Measurements from ENCODE around the gene DAAM2. TPM values are rescaled to one million over a fixed set of nuclear protein-coding genes. Genes with fewer than 3 reads are reported as not detected.

DAAM2 gene
- total and polyA plus RNA-seq, 9 of the 15 experiments (the other 6 are each of a cell fraction or from before 2014, with no cell fraction given) = 0.01 to 0.07 TPM; not detected in 7

GRCh38 chr6:39800034-39801032, 8.2 kb downstream of the DAAM2 start:
- no peaks in the 10 kb centered on the region for H3K79me2 ChIP-seq (ENCODE audit: control insufficient read depth, insufficient read depth, low read length)
- no peaks in the 10 kb centered on the region; the same call in 1 of the 2 replicates for H4K20me1 ChIP-seq (replicated peaks; ENCODE audit: control insufficient read depth, insufficient read depth, low read length)
- ATAC-seq (no peak), FAIRE-seq (no peak), DNase-seq (ENCODE audit: extremely low read depth in 1 of 4, low spot score in 3 of 4) (no peak)
- ChIA-PET CTCF (ENCODE audit: low intra/inter-chr PET ratio) (no interaction called here), POLR2A (interaction anchor here (0.6 kb wide), 2 partner anchors 8 to 25 kb away, joined by 3 read pairs; no protein-coding TSS in a partner anchor)
- no peaks in the 10 kb centered on the region for H3K9me1 ChIP-seq (ENCODE audit: control insufficient read depth, insufficient read depth, low read length)
- peaks cover 3 to 29% of the 10 kb centered on the region in 2 experiments; a peak in 2 of 5 replicates for H3K27me3 ChIP-seq (ENCODE audit: control insufficient read depth in 2 of 2, insufficient read depth in 2 of 2, low read length in 2 of 2)
- intact Hi-C loops (cut with micrococcal nuclease) (no loop called here), in situ Hi-C loops (cut with MboI) (no loop called here)
- WGBS (ENCODE audit: insufficient coverage, low coverage, missing lambda C conversion rate) = 2% methylated on average over 10 of the region's 10 CpGs
- BruUV-seq (replicated peaks) = no TSS peak
- H3K4me2 ChIP-seq (ENCODE audit: insufficient read depth, low read length) = no peak overlapping the region
- no peak overlapping the region for H3K4me3 ChIP-seq
- H3K36me3 ChIP-seq (ENCODE audit: control insufficient read depth, insufficient read depth, low read length) = no peaks in the 10 kb centered on the region
- no peaks in the 10 kb centered on the region for H3K4me1 ChIP-seq (replicated peaks in 1 of 2; ENCODE audit: control insufficient read depth in 2 of 2, insufficient read depth in 2 of 2, low read length in 2 of 2)
- H3K9ac ChIP-seq (ENCODE audit: insufficient read depth in 1 of 2, low read depth in 2 of 2, low read length in 2 of 2) = no peak overlapping the region
- no peaks in the 10 kb centered on the region for H3K9me3 ChIP-seq (replicated peaks; ENCODE audit: control insufficient read depth, insufficient read depth, low read depth, low read length)
- no peak overlapping the region for H3K27ac ChIP-seq (ENCODE audit: extremely low read depth, low read depth, low read length)
- H2AFZ ChIP-seq (ENCODE audit: low read depth, low read length) = no peak overlapping the region
- no peak for TF ChIP-seq DIDO1 (tag; IDR thresholded peaks at IDR 0.05; ENCODE audit: low read depth)
- no peak for TF ChIP-seq SETDB1 (IDR thresholded peaks at IDR 0.05; ENCODE audit: low read length)
- TF ChIP-seq NELFE (IDR thresholded peaks at IDR 0.05; ENCODE audit: insufficient read depth, insufficient read length) = no peak
- no peak for TF ChIP-seq NR2C2 (CRISPR knock-in tag; IDR thresholded peaks at IDR 0.05)
- TF ChIP-seq NR2C2 (tag; IDR thresholded peaks at IDR 0.05) = no peak
- TF ChIP-seq THRA (IDR thresholded peaks at IDR 0.05) = no peak
- TF ChIP-seq FOXJ3 (CRISPR knock-in tag; IDR thresholded peaks at IDR 0.05) = no peak
- TF ChIP-seq EWSR1 (IDR thresholded peaks at IDR 0.05; ENCODE audit: borderline replicate concordance, low read depth, partially characterized antibody) = no peak
- TF ChIP-seq COPS2 (conservative IDR thresholded peaks at IDR 0.05) = no peak
- no peak for TF ChIP-seq NCOA2 (IDR thresholded peaks at IDR 0.05; ENCODE audit: partially characterized antibody in 2 of 2)
- no peak for TF ChIP-seq NFATC3 (IDR thresholded peaks at IDR 0.05)
- no peak for TF ChIP-seq ZC3H11A (IDR thresholded peaks at IDR 0.05; ENCODE audit: low read depth, low read length)
- TF ChIP-seq, protein P1, sequence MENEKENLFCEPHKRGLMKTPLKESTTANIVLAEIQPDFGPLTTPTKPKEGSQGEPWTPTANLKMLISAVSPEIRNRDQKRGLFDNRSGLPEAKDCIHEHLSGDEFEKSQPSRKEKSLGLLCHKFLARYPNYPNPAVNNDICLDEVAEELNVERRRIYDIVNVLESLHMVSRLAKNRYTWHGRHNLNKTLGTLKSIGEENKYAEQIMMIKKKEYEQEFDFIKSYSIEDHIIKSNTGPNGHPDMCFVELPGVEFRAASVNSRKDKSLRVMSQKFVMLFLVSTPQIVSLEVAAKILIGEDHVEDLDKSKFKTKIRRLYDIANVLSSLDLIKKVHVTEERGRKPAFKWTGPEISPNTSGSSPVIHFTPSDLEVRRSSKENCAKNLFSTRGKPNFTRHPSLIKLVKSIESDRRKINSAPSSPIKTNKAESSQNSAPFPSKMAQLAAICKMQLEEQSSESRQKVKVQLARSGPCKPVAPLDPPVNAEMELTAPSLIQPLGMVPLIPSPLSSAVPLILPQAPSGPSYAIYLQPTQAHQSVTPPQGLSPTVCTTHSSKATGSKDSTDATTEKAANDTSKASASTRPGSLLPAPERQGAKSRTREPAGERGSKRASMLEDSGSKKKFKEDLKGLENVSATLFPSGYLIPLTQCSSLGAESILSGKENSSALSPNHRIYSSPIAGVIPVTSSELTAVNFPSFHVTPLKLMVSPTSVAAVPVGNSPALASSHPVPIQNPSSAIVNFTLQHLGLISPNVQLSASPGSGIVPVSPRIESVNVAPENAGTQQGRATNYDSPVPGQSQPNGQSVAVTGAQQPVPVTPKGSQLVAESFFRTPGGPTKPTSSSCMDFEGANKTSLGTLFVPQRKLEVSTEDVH (IDR thresholded peaks at IDR 0.05; ENCODE audit: low read depth, partially characterized antibody) = no peak
- TF ChIP-seq RCOR1 (IDR thresholded peaks at IDR 0.05; ENCODE audit: borderline replicate concordance in 1 of 2, low read depth in 2 of 2, low read length in 2 of 2) = no peak
- no peak for TF ChIP-seq ZNF239 (CRISPR knock-in tag; IDR thresholded peaks at IDR 0.05)
- no peak for TF ChIP-seq YY1 (IDR thresholded peaks at IDR 0.05; ENCODE audit: borderline replicate concordance in 1 of 3, control insufficient read depth in 1 of 3, extremely low read depth in 1 of 3, insufficient read depth in 3 of 3, insufficient read length in 1 of 3, insufficient replicate concordance in 2 of 3, low read depth in 1 of 3, low read length in 2 of 3)
- no peak for TF ChIP-seq EZH2 (IDR thresholded peaks at IDR 0.05; ENCODE audit: borderline replicate concordance, low read depth, low read length)
